Thymus (tissue), 11 donors: ENCODE data around the gene MEGF8. TPM values are rescaled to one million over a fixed set of nuclear protein-coding genes. Genes with fewer than 3 reads are reported as not detected.

Experiments
- DNase-seq, 9 donors: peaks; one replicate each; pipeline ENCODE4 v3.0.0-alpha.2; 2013; ENCODE audit warnings: low spot score in 9 of 9, low read depth in 6 of 9, missing footprints in 1 of 9
- H3K27ac ChIP-seq, 2 donors: one replicate each; pipeline ENCODE4 v1.5.1; 2013; ENCODE audit warnings: control low read depth in 1 of 2, low read depth in 1 of 2, low read length in 1 of 2, mild to moderate bottlenecking in 1 of 2, moderate library complexity in 1 of 2
- H3K27me3 ChIP-seq, 2 donors: one replicate each; pipeline ENCODE4 v1.5.1; 2013; ENCODE audit warnings: low read length in 1 of 2; ENCODE audit not compliant: control insufficient read depth in 2 of 2, insufficient read depth in 1 of 2
- H3K36me3 ChIP-seq, 2 donors: one replicate each; pipeline ENCODE4 v1.5.1; 2013; ENCODE audit warnings: low read length in 1 of 2, mild to moderate bottlenecking in 1 of 2, moderate library complexity in 1 of 2; ENCODE audit not compliant: control insufficient read depth in 2 of 2, insufficient read depth in 2 of 2
- H3K4me1 ChIP-seq, 2 donors: one replicate each; pipeline ENCODE4 v1.5.1; 2013; ENCODE audit warnings: low read length in 2 of 2; ENCODE audit not compliant: control insufficient read depth in 2 of 2, insufficient read depth in 2 of 2
- H3K4me3 ChIP-seq, 2 donors: one replicate each; pipeline ENCODE4 v1.5.1; 2013; ENCODE audit warnings: low read length in 2 of 2, control low read depth in 1 of 2, mild to moderate bottlenecking in 1 of 2
- H3K9me3 ChIP-seq, 2 donors: one replicate each; pipeline ENCODE4 v1.5.1; 2013; ENCODE audit warnings: low read length in 1 of 2, mild to moderate bottlenecking in 1 of 2; ENCODE audit not compliant: control insufficient read depth in 2 of 2, insufficient read depth in 1 of 2
- WGBS: extraction: QIAGEN DNeasy Blood & Tissue Kit; methylation state at CpG from one replicate; pipeline ENCODE4 v1.1.7; 2013; 5-methylcytosine and 5-hydroxymethylcytosine counted together
- polyA plus RNA-seq: library from polyadenylated mRNA; stranded (reverse); fragments of 200-250 nt; gene quantifications from one replicate; pipeline ENCODE4 v1.2.3, GENCODE V29; 2013
- total RNA-seq: library from RNA; stranded (reverse); fragments of 120-200 nt; gene quantifications from one replicate; pipeline ENCODE4 v1.2.4, GENCODE V29; 2013
- donor health status: healthy.

The MEGF8 gene
- total and polyA plus RNA-seq, 2 donors, result 2.7 to 5.5 TPM

DNA sequence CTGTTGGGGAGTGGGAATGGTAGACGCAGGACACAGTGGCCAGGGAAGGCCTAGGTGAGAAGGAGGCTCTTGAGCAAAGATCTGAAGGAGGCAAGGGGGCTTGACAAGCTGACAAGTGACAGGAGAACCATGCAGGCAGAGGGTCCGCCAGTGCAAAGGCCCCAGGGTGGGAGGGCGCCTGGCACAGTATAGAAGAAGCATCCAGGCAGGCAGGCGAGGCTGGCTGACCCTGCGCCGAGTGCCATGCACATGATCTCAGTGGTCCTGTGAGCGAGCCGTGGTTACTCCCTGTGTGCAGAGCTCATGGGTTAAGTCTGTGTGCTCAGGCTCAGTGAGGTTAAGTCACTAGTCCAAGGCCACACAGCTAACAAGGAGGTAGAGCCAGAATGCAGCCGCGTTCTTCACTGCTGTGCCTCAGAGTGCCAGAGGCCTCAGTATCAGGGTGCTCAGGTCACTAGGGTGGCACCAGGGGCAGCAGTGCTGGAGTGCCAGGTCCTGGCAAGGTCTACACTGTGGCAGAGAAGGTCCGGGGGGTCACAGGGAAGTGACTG, 49.5 kb downstream of the MEGF8 start:
- Histone ChIP-seq H3K36me3 (peaks cover 0 to 13% of the 10 kb centered on the region in 2 donors), H3K4me3 (no peak overlapping the region), H3K4me1 (no peaks in the 10 kb centered on the region), H3K27ac (no peak overlapping the region), H3K9me3 (no peaks in the 10 kb centered on the region), H3K27me3 (no peaks in the 10 kb centered on the region)
- WGBS, result 98% methylated on average over 11 of the region's 11 CpGs
- no peak for DNase-seq

DNA sequence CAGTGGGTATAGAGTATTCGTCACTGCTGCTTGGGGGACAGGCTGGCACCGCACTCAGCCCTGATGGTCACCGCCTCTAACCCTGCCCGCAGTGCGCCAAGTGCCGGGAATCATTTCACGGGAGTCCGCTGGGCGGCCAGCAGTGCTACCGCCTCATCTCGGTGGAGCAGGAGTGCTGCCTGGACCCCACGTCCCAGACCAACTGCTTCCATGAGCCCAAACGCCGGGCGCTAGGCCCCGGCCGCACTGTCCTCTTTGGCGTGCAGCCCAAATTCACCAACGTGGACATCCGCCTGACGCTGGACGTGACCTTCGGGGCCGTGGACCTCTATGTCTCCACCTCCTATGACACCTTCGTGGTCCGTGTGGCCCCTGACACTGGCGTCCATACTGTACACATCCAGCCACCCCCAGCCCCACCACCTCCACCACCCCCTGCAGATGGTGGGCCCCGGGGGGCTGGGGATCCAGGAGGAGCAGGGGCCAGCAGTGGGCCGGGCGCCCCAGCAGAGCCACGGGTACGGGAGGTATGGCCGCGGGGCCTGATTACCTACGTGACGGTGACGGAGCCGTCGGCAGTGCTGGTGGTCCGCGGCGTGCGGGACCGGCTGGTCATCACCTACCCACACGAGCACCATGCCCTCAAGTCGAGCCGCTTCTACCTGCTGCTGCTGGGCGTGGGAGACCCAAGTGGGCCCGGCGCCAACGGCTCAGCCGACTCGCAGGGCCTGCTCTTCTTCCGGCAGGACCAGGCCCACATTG, 50.2 kb downstream of the MEGF8 start:
- peaks cover 0 to 13% of the 10 kb centered on the region in 2 donors for H3K36me3 ChIP-seq
- 98% methylated on average over 54 of the region's 54 CpGs for WGBS

DNA sequence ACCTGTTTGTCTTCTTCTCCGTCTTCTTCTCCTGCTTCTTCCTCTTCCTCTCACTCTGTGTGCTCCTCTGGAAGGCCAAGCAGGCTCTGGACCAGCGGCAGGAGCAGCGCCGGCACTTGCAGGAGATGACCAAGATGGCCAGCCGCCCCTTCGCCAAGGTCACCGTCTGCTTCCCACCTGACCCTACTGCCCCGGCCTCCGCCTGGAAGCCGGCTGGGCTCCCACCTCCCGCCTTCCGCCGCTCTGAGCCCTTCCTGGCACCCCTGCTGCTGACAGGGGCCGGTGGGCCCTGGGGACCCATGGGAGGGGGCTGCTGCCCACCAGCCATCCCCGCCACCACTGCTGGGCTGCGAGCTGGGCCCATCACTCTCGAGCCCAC, 50.7 kb downstream of the MEGF8 start:
- Histone ChIP-seq H3K36me3 (peaks cover 0 to 13% of the 10 kb centered on the region in 2 donors), H3K27me3 (peaks cover 0 to 2% of the 10 kb centered on the region in 2 donors)
- 97% methylated on average over 17 of the region's 17 CpGs for WGBS

More for the DNA sequence above, 50.2 kb downstream of the MEGF8 start:
- Histone ChIP-seq H3K27ac (no peak overlapping the region), H3K27me3 (peaks cover 0 to 2% of the 10 kb centered on the region in 2 donors), H3K9me3 (no peaks in the 10 kb centered on the region), H3K4me1 (no peaks in the 10 kb centered on the region), H3K4me3 (no peak overlapping the region)
- DNase-seq, result no peak

DNA sequence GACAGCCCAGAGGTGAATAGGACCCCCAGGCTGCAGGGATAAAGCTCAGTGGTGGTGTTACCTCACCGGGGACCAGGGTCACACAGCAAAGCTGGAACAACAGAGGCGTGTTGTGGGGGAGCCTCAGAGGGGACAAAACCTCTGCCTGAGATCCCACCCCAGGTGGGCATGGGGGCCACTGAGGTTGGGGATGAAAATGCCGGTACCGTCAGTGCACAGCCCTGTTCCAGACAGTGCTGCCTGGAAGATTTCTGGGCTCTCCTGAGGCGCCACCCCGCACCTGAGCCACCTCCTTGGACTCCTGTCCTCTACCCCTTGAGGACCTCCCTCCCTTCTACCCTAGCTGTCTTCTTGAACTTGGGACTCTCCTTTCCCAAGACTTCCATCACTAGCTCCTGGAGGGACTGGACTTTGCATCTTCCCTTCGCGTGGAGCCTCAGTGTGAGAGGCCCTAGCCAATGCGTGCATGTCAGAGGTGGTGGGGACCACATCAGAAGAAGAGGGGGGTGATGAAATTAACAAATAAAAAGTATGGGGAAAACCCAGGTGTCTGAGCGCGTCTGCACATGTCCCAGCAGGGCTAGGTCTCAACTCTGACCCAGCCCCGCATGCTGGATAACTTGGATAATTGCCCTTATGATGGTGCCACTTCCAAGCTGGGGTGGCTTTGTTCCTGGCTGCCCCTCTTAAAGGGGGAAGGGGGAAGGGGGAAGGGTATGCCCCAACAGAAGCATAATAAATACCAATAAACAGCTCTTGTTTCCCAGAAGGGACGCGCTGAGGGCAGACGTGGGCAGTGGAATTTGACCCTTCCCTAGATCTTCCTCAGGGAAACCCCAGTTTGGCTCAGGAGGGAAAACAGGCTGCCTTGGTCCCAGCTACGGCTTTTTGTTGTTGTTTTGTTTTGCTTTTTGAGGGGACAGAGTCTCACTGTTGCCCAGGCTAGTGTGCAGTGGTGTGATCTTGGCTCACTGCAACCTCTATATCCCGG, 53.1 kb downstream of the MEGF8 start:
- DNase-seq, result no peak

More for the DNA sequence above, 50.7 kb downstream of the MEGF8 start:
- no peak for DNase-seq
- no peak overlapping the region for H3K4me3 ChIP-seq
- H3K4me1 ChIP-seq, result no peaks in the 10 kb centered on the region
- no peak overlapping the region for H3K27ac ChIP-seq
- no peaks in the 10 kb centered on the region for H3K9me3 ChIP-seq

DNA sequence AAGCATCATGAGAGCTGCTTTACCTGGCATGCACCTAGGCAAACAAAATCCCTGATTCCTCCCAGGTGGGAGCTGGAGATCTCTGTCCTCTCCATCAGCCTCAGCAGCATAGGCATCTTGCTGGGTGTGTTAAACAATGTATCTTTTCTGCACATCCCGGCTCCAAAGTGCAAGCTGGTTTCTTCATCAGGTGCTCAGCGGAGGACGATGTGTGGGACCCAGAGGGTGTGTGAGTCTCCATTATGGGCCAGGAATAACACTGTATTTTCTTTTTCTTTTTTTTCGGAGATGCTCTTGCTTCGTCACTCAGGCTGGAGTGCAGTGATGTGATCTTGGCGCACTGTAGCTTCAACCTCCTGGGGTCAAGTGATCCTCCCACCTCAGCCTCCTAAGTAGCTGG, 54.7 kb downstream of the MEGF8 start:
- Histone ChIP-seq H3K9me3 (no peaks in the 10 kb centered on the region), H3K27me3 (peaks cover 0 to 7% of the 10 kb centered on the region in 2 donors), H3K27ac (no peak overlapping the region), H3K36me3 (peaks cover 0 to 10% of the 10 kb centered on the region in 2 donors), H3K4me1 (no peaks in the 10 kb centered on the region), H3K4me3 (no peak overlapping the region)
- no peak for DNase-seq
- WGBS, result 87% methylated on average over 6 of the region's 6 CpGs

More for the DNA sequence above, 53.1 kb downstream of the MEGF8 start:
- WGBS, result 88% methylated on average over 17 of the region's 17 CpGs
- Histone ChIP-seq H3K9me3 (no peaks in the 10 kb centered on the region), H3K4me3 (no peak overlapping the region), H3K27me3 (peaks cover 0 to 7% of the 10 kb centered on the region in 2 donors), H3K27ac (no peak overlapping the region), H3K36me3 (peaks cover 0 to 13% of the 10 kb centered on the region in 2 donors), H3K4me1 (no peaks in the 10 kb centered on the region)

DNA sequence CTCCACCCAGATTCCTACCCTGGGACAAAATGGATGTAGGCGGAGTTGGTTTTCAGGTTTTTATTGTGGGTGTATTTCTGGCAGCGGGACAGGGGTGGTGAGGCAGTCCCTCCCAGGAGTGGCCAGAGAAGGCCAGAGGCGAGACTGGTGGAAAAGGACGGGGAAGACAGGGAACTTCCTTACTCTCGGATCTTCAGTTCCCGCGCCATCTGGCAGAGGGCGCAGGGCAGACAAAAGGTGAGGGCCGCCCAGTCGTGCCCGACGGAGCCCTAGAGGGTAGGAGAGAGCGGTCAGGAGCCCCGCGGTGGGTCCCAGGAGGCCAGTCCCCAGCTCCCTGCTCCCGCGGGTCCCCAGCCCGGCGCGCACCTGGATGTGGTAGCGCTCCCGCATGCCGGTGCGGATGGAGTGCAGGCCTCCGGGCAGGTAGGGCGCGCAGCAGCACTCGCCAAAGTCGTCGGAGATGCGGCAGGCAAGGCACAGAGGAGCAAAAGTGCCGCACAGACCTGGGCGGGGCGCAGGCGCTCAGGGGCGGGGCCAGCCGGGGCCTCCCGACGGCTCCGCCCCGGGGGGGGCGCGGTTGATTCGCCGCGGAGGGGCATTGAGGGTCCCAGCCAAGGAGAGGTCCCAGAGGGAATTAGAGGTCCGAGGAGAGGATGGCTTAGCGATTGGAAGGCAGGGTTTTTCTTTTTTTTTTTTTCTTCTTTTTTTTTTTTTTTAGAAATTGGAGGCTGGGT, 61.7 kb downstream of the MEGF8 start:
- Histone ChIP-seq H3K9me3 (peaks cover 0 to 2% of the 10 kb centered on the region in 2 donors), H3K27ac (no peak overlapping the region), H3K27me3 (peaks cover 21 to 59% of the 10 kb centered on the region in 2 donors), H3K36me3 (no peaks in the 10 kb centered on the region), H3K4me1 (peaks cover 2 to 6% of the 10 kb centered on the region in 2 donors), H3K4me3 (peak overlapping the region; percentile 39 to 40)
- 4% methylated on average over 48 of the region's 48 CpGs for WGBS
- DNase-seq, result peak in 6 of 9 donors; percentile 37 to 75 (median 49)

DNA sequence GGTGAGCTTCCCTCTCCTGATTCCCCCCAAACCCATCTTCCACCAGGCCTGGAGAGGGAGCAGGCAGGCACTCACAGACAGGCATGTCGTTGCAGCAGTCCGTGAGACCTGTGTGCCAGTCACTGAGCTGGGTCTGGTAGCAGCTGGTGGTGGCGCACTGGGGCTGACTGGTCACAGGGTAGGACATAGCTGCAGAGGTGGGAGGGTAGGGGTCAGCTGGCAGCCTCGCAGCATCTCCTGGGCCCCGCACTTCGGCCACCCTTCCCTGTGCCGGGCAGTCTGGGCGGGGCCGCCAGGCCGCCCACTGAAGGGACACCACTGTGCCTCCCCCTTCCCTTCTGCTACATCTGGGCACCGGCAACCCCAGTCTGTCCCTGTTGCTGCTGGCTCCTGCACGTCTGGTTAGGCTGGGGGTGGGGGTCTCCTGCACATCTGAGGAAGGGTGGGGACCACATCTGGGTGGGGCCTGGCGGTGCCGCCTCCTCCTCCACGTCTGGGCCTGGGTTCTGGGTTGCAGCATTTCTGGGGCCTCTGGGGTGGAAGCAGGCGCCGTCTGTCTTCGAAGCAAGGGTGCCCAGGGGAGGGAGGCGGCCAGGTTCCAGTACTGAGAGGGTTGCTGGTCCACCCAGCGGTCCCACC, 63.5 kb downstream of the MEGF8 start:
- no peak overlapping the region for H3K4me3 ChIP-seq
- 89% methylated on average over 20 of the region's 20 CpGs for WGBS
- peaks cover 21 to 67% of the 10 kb centered on the region in 2 donors for H3K27me3 ChIP-seq
- no peak for DNase-seq
- H3K36me3 ChIP-seq, result no peaks in the 10 kb centered on the region
- H3K9me3 ChIP-seq, result peaks cover 0 to 2% of the 10 kb centered on the region in 2 donors
- peaks cover 2 to 6% of the 10 kb centered on the region in 2 donors for H3K4me1 ChIP-seq
- no peak overlapping the region for H3K27ac ChIP-seq

DNA sequence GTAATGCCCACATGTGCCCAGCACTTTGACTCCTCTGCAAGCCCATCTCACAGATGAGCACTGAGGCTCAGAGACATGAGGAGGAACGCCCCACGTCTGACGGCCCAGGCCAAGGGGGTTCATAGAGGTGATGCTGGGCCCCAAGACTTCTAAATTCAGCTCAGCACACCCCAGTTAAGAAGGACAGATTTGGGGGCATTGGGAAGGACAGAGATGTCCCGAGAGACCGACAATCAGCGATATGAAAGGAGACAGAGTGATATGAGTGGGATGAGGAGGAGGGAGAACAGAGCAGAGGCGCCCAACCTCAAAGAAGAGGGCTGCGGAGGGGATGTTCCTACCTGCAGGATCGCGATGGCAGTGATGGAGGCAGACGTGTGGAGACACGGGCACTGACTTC, 64.5 kb downstream of the MEGF8 start, which contains the start of gene CNFN:
Gene CNFN (minus strand): TSS at position 399 of the 400 bp plus-strand sequence. CDS start 1,260 bp downstream, outside the sequence.
- Histone ChIP-seq H3K9me3 (peaks cover 0 to 2% of the 10 kb centered on the region in 2 donors), H3K36me3 (no peaks in the 10 kb centered on the region), H3K27me3 (peaks cover 21 to 67% of the 10 kb centered on the region in 2 donors), H3K4me3 (no peak within 1 kb of the TSS), H3K4me1 (peaks cover 2 to 6% of the 10 kb centered on the region in 2 donors), H3K27ac (no peak within 1 kb of the TSS)
- WGBS, result 69% methylated on average over 12 of the region's 12 CpGs
- DNase-seq, result no peak
